ENCODE data around the gene FBXL15. TPM values are rescaled to one million over a fixed set of nuclear protein-coding genes. Genes with fewer than 3 reads are reported as not detected.

Gene FBXL15, protein sequence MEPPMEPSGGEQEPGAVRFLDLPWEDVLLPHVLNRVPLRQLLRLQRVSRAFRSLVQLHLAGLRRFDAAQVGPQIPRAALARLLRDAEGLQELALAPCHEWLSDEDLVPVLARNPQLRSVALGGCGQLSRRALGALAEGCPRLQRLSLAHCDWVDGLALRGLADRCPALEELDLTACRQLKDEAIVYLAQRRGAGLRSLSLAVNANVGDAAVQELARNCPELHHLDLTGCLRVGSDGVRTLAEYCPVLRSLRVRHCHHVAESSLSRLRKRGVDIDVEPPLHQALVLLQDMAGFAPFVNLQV
- total RNA-seq, result 10 to 100 TPM; 11.0 to 12.6 TPM

DNA sequence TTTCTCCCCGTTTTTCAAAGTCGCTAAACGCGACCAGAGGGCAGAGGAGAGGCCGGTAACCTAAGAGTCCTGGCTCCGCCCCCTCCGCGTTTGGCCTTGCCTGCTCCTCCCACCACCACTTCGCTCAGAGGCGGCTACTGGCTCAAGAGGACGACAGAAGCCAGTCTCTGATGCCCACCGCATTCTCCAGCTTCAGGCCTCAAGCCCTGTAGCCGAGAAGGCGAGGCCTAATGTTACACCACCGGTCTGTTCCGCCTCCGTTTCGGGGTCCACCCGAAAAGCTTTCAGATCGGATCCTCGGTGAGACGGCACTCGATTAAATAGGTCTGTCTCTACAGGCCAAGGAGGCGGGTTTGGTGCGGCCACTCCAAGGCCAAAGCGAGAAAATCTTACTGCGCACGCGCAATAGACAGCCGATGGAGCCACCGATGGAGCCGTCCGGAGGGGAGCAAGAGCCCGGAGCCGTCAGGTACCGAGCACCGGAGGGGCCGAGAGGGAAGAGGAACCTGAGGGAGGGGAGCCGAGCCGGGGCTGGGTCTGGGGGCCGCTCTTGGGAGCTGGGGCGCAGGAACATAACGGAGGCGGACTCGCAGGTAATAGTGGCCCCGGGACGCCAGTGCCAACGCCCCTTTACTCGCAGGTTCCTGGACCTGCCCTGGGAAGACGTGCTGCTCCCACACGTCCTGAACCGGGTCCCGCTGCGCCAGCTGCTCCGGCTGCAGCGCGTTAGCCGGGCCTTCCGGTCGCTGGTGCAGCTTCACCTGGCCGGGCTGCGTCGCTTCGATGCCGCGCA is at the start of gene FBXL15:
FBXL15 (plus strand) TSS at position 123 of the 793 bp plus-strand sequence; CDS start at position 417, 294 bp downstream.

GRCh38 chr10:102395400-102396316 is 25.0 kb upstream of the FBXL15 start, which contains the start of gene NFKB2:
Gene NFKB2, plus strand, starts transcription at chr10:102395705. Its CDS starts 255 bp downstream, at chr10:102395960.

DNA sequence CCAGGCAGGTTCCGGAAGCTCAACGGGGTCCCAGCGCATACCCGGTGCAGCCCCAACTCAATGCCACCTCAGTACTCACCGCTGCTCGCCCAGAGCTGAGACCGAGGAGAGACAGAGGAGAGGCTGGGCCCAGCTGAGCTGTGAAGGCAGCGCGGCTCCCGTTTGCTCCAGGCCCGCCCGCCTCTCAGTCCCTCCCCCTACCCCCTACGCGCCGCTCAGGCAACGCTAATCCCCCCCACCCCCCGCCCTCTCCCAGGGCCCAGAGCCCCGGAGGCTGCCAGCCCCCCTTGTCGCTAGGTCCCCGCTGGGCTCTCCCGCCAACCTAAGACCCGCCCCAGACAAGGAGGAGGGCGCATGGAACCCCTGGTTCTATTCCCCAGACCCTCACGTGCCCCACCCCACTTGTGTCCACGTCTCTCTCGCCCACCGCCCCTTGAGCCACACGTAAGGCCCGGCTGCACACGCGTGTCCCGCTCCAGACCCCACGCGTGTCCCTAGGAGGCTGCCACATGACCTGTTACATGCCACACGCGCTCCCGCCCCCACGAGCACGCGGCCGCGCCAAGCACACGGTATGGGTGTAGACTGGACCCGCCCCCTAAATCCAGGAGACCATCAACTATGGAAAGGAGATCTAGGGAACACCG is 1.9 kb upstream of the FBXL15 start, which contains the start of gene PSD:
PSD (minus strand) TSS at position 164 of the 647 bp plus-strand sequence. CDS start 1,747 bp downstream, outside the sequence.

GRCh38 chr10:102432162-102432950 is 11.7 kb downstream of the FBXL15 start, which contains the start of gene CUEDC2:
Gene CUEDC2, minus strand, starts transcription at chr10:102432574. Its CDS starts 7,386 bp downstream, at chr10:102425188.

DNA sequence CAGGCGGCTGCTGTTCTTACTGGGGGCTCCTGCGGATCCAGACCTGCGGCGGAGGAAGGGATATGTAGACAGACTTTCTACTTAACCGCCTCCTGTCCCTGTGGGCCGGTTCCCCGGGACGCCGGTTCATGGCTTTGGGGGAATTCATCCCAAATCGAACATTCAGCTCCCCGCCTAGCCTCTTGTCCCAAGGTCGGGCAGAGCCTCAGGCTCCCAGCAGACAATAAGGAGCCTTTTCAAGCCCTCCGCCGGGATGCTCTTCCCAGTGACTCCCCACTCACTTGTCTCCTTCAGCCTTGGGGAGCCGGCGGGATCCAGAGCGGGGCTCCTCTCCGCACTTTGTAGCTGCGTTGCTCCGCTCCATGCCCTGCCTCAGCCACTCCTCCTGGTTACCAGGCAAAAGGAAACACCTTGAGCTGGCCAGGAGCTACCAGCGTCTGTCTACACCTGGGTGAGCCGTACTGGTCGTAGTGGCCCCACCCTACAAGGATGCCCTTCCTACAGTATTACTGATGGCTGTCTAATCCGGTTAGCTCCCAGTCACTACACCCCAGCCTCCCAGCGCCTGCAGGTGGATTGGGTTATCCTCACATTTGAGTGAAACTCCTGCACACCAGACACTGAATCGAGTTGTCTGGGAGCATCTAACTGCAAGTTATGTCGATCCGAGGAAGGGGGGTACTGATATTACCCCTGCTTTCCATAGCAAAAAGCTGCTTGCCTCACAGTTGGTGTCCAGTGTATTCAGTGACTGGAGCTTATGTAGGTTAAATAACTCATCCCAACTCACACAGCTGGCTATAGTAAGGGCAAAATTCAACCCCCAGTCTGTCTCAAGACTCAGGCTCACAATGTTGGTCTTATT is 30.7 kb downstream of the FBXL15 start, which contains the start of gene C10orf95:
C10orf95 (minus strand) TSS at position 439 of the 865 bp plus-strand sequence. CDS start 450 bp downstream, outside the sequence.

Small RNAs within 50 kb of the gene (microRNA-seq; reads per million reads assigned to microRNA genes)
- 6,533 reads per million, percentile 96 among the genes with 10 or more reads in this experiment for gene MIR146B (ENCODE audit: borderline microRNAs expressed, borderline replicate concordance)

Other genes starting within 250 kb of the FBXL15 start
- gene ELOVL3, start 194.5 kb upstream of the FBXL15 start, total RNA-seq, result not detected
- not detected for gene PITX3, start 179.3 kb upstream of the FBXL15 start, total RNA-seq
- 10 to 100 TPM; 36.8 to 37.7 TPM for gene GBF1, start 175.3 kb upstream of the FBXL15 start, total RNA-seq
- gene NFKB2, start 25.1 kb upstream of the FBXL15 start, total RNA-seq, result 100 to 1,000 TPM; 118 TPM
- 1 to 10 TPM; 2.0 to 2.5 TPM for gene PSD, start 2.1 kb upstream of the FBXL15 start, total RNA-seq
- 10 to 100 TPM; 61.6 to 62.6 TPM for gene CUEDC2, start 11.7 kb downstream of the FBXL15 start, total RNA-seq
- gene C10orf95, start 30.7 kb downstream of the FBXL15 start, total RNA-seq, result under 1 TPM; 0.30 to 0.41 TPM
- gene ACTR1A, start 81.9 kb downstream of the FBXL15 start, total RNA-seq, result 10 to 100 TPM; 60.4 to 67.5 TPM
- gene SUFU, start 83.1 kb downstream of the FBXL15 start, total RNA-seq, result 10 to 100 TPM; 12.0 to 12.3 TPM
- gene TRIM8, start 223.6 kb downstream of the FBXL15 start, total RNA-seq, result 10 to 100 TPM; 39.4 to 41.1 TPM

Measured in activated naive CD4-positive, alpha-beta T cell treated with anti-CD3 and anti-CD28 coated beads, Interleukin-2, amount 10 ng/mL, durations not matched to agents 5 hours and 36 hours (primary cell).